Activated CD8-positive, alpha-beta memory T cell treated with anti-CD3 and anti-CD28 coated beads for 36 hours (primary cell): ENCODE data around the gene SLC17A5. TPM values are rescaled to one million over a fixed set of nuclear protein-coding genes. Genes with fewer than 3 reads are reported as not detected.
"Not testable (repeated sequence)": the region's sequence is repeated elsewhere in the genome, so short reads cannot be mapped to it uniquely, and the experiment has no call there.

ENCODE experiments used
- CTCF ChIA-PET: fragments of 350-600 bp; sonication (Branson Sonifier 250); formaldehyde crosslinking; loops from one replicate; lab custom pipeline; 2021; ENCODE audit warnings: antibody characterized with exemption; lab: Charles Lee
- POLR2A ChIA-PET: fragments of 350-600 bp; sonication (Branson Sonifier 250); formaldehyde crosslinking; loops from one replicate; lab custom pipeline; 2021; ENCODE audit warnings: antibody characterized with exemption; lab: Charles Lee
- total RNA-seq, 2 experiments: library from RNA; stranded (reverse); gene quantifications; one replicate each; pipeline ENCODE4 v1.2.3, GENCODE V29; 2021

The SLC17A5 gene
- total RNA-seq: 1 to 10 TPM; 5.3 to 6.1 TPM

GRCh38 chr6:73653571-73654424 is at the start of gene SLC17A5:
Gene SLC17A5 (minus strand): TSS chr6:73653992. CDS start chr6:73653886, 106 bp downstream.
- ChIA-PET CTCF (interaction anchor here (1.1 to 2.0 kb wide), 5 partner anchors 9 to 193 kb away, joined by 3 to 9 read pairs (median 7); partner anchors contain the start of genes EEF1A1 and MTO1), POLR2A (interaction anchor here (0.5 to 2.4 kb wide), 13 partner anchors 34 to 1631 kb away, joined by 3 to 33 read pairs (median 4); partner anchors contain the start of genes CGAS, EEF1A1, MTO1 and TMEM30A)

- CTCF ChIA-PET: interaction anchor here (1.2 kb wide), 1 partner anchor 29 kb away, joined by 3 read pairs; no protein-coding TSS in a partner anchor
- POLR2A ChIA-PET: no interaction called here
Measured at GRCh38 chr6:73703466-73703865, 49.7 kb upstream of the SLC17A5 start.

GRCh38 chr6:73702444-73702843 is 48.7 kb upstream of the SLC17A5 start:
- CTCF ChIA-PET: interaction anchor here (1.2 kb wide), 1 partner anchor 30 kb away, joined by 3 read pairs; no protein-coding TSS in a partner anchor

GRCh38 chr6:73699676-73700459 is 46.1 kb upstream of the SLC17A5 start:
- POLR2A ChIA-PET: no interaction called here
- CTCF ChIA-PET: interaction anchor here (1.4 kb wide), 1 partner anchor 1509 kb away, joined by 3 read pairs; no protein-coding TSS in a partner anchor

More at GRCh38 chr6:73702444-73702843, 48.7 kb upstream of the SLC17A5 start:
- POLR2A ChIA-PET: no interaction called here

GRCh38 chr6:73696966-73697655 is 43.3 kb upstream of the SLC17A5 start:
- ChIA-PET CTCF (no interaction called here), POLR2A (no interaction called here)

- POLR2A ChIA-PET: no interaction called here
- CTCF ChIA-PET: no interaction called here
Measured at GRCh38 chr6:73695619-73696421, 42.0 kb upstream of the SLC17A5 start, which contains the start of gene CD109. Gene CD109 (plus strand): TSS chr6:73696203. CDS start chr6:73696216, 13 bp downstream.

GRCh38 chr6:73694711-73695411 is 41.1 kb upstream of the SLC17A5 start:
- CTCF ChIA-PET: interaction anchor here (1.7 kb wide), 1 partner anchor 19 kb away, joined by 4 read pairs; no protein-coding TSS in a partner anchor

GRCh38 chr6:73691512-73691911 is 37.7 kb upstream of the SLC17A5 start:
- POLR2A ChIA-PET: no interaction called here

More at GRCh38 chr6:73694711-73695411, 41.1 kb upstream of the SLC17A5 start:
- POLR2A ChIA-PET: no interaction called here

GRCh38 chr6:73690056-73690455 is 36.3 kb upstream of the SLC17A5 start:
- CTCF ChIA-PET: interaction anchor here (0.6 kb wide), 1 partner anchor 310 kb away, joined by 5 read pairs; no protein-coding TSS in a partner anchor

More at GRCh38 chr6:73691512-73691911, 37.7 kb upstream of the SLC17A5 start:
- CTCF ChIA-PET: interaction anchor here (0.6 to 1.5 kb wide), 4 partner anchors 37 to 47 kb away, joined by 3 to 4 read pairs (median 4); no protein-coding TSS in a partner anchor

GRCh38 chr6:73688351-73688750 is 34.6 kb upstream of the SLC17A5 start:
- POLR2A ChIA-PET: no interaction called here
- CTCF ChIA-PET: interaction anchor here (0.9 kb wide), 1 partner anchor 11 kb away, joined by 3 read pairs; no protein-coding TSS in a partner anchor

More at GRCh38 chr6:73690056-73690455, 36.3 kb upstream of the SLC17A5 start:
- POLR2A ChIA-PET: no interaction called here

GRCh38 chr6:73683574-73683973 is 29.8 kb upstream of the SLC17A5 start:
- CTCF ChIA-PET, POLR2A ChIA-PET: not testable (repeated sequence)

- ChIA-PET CTCF (no interaction called here), POLR2A (no interaction called here)
Measured at GRCh38 chr6:73680289-73680918, 26.6 kb upstream of the SLC17A5 start.

- CTCF ChIA-PET, POLR2A ChIA-PET: not testable (repeated sequence)
Measured at GRCh38 chr6:73679846-73680245, 26.1 kb upstream of the SLC17A5 start.

GRCh38 chr6:73679009-73679408 is 25.2 kb upstream of the SLC17A5 start:
- ChIA-PET CTCF (interaction anchor here (4.8 kb wide), 1 partner anchor 53 kb away, joined by 32 read pairs; no protein-coding TSS in a partner anchor), POLR2A (interaction anchor here (0.5 to 0.7 kb wide), 2 partner anchors 155 to 372 kb away, joined by 4 to 8 read pairs; no protein-coding TSS in a partner anchor)

GRCh38 chr6:73675466-73676098 is 21.8 kb upstream of the SLC17A5 start:
- POLR2A ChIA-PET: no interaction called here
- CTCF ChIA-PET: interaction anchor here (0.9 to 4.8 kb wide), 7 partner anchors 10 to 1533 kb away, joined by 3 to 32 read pairs (median 4); no protein-coding TSS in a partner anchor
